ENCODE results near the gene RHOF.

The RHOF gene

DNA sequence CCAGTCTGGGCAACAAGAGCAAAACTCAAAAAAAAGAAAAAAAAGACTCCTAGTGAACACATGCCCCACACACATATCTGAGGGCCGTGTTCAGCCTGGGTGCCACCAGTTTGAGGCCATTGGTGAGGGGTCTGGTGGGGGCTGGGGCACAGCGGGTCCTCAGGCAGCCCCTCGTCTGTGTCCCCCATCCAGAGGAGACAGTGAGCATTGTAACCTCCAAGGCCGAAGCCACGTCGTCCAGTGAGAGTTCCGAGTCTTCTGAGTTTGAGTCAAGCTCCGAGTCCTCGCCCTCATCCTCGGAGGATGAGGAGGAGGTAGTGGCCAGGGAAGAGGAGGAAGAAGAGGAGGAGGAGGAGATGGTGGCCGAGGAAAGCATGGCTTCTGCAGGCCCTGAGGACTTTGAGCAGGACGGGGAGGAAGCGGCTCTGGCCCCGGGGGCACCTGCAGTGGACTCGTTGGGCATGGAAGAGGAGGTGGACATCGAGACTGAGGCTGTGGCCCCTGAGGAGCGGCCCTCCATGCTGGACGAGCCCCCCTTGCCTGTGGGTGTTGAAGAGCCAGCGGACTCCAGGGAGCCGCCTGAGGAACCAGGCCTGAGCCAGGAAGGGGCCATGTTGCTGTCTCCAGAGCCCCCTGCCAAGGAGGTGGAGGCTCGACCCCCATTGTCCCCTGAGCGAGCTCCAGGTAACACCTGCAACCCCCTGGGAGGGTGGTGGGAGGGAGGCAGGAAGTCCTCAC lies 25.9 kb upstream of the RHOF start:
- no peak for DNase-seq

DNA sequence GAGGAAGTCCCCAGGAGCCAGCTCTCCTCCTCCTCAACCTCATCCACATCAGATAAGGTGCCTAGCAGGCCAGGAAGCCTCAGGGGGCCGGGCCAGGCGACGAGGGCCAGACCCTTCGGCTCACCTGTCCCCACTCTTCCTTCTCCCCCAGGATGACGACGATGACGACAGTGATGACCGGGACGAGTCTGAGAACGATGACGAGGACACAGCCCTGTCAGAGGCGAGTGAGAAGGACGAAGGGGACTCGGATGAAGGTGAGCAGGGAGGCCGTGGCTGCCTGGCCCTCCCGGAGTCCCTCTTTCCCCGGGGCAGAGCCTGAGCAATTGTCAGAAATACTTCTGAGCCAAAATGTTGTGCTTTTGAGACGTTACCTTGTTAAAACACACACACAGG lies 24.2 kb upstream of the RHOF start:
- DNase-seq, result no peak

DNA sequence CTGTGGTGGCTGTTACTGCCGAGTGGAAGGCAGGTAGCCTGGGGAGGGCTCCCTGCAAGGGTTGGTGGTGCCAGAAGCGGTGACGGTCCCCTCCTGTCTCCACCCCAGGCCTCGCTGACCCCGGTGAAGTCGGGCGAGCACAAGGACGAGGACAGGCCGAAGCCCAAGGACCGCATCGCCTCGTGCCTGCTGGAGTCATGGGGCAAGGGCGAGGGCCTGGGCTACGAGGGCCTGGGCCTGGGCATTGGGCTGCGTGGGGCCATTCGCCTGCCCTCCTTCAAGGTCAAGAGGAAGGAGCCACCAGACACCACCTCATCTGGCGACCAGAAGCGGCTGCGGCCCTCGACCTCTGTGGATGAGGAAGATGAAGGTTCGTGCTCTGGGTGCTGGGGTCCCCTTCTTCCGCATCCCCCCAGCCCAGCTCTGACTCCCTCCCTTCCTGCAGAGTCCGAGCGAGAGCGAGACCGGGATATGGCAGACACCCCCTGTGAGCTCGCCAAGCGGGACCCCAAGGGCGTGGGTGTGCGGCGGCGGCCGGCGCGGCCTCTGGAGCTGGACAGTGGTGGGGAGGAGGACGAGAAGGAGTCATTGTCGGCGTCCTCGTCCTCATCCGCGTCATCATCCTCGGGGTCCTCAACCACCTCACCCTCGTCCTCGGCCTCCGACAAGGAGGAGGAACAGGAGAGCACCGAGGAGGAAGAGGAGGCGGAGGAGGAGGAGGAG lies 23.6 kb upstream of the RHOF start:
- DNase-seq, result no peak

DNA sequence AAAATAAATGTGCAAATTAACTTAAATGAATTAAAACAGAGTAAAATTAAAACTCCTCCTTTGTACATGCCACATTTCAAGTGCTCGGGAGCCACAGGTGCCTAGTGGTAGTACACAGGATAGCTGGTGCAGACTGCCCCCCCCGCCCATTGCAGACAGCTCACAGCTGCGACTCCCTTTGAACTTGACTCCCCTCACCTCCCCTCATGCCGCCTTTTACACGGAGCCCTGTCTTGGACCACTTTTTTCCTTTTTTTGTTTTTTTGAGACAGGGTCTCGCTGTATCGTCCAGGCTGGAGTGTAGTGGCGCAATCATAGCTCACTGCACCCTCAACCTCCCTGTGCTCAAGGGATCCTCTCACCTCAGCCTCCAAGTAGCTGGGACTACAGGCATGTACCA lies 21.8 kb upstream of the RHOF start:
- DNase-seq, result no peak

DNA sequence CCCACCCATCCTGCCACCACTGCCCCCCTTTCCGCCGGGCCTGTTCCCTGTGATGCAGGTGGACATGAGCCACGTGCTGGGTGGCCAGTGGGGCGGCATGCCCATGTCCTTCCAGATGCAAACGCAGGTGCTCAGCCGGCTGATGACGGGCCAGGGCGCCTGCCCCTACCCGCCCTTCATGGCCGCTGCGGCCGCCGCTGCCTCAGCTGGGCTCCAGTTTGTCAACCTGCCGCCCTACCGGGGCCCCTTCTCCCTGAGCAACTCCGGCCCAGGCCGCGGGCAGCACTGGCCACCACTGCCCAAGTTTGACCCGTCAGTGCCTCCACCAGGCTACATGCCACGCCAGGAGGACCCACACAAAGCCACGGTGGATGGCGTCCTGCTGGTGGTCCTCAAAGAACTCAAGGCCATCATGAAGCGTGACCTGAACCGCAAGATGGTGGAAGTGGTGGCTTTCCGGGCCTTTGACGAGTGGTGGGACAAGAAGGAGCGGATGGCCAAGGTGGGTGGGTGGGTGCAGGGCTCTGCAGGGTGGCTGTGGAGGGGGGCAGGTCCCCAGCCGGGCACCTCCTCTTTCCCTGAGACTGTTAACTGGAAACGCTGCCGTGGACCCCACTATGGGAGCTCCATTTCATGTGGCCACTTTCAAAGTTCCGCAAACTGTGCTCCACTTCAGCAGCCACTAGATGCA lies 21.1 kb upstream of the RHOF start:
- no peak for DNase-seq

DNA sequence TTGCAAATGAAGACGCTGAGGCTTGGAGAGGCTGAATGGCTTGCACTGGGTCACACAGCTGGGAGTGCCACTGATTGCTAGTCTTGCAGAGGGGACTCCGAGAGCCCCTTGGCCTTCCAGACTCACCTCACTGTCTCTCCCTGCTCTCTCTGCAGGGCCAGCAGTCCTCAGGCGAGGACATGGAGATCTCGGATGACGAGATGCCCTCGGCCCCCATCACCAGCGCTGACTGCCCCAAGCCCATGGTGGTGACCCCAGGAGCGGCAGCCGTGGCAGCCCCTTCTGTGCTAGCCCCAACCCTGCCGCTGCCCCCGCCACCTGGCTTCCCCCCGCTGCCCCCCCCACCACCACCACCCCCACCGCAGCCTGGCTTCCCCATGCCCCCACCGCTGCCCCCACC lies 20.5 kb upstream of the RHOF start:
- no peak for DNase-seq

DNA sequence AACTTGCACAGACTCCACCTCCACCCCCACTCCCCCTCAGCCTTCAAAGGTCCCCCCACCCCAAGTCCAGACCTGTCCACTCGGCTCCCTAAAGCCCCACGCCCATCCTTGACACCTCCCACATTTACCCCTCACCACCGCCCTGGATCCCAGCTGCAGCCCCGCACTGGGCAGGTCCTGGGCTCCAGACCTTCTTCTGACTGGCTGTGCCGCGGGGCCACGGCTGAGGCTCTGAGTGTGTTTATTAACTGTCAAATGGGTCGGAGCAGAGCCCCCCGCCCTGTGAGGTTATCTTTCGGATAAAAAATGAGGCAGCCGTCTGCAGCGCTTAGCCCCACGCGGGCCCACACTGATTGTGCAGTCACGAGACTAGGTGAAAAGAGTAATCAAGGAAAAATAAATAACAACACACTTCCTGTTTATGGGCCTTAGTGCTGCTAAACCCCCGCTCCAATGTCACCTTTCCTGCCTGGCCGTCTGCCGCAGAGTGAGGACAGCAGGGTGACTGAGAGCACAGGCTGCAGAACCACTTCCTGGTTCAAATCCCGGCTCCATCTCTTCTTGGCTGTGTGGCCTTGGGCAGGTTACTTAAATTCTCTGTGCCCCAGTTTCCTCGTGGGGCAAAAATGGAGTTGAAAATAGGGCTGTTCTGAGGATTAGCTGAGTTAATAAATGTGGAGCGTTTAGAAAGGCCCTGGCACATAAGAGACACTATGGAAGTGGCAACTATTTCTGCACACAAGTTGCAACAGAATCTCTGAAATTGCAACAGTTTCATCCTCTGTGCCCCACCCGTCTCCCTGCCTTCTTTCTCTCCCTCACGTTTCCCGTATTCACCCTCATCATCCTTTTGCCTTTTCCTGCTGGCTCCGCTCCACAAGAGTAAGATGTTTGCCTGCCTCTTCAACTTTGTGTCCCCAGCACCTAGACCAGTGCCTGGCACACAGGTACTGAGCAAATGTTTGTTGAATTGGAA lies 19.7 kb upstream of the RHOF start:
- DNase-seq, result no peak

DNA sequence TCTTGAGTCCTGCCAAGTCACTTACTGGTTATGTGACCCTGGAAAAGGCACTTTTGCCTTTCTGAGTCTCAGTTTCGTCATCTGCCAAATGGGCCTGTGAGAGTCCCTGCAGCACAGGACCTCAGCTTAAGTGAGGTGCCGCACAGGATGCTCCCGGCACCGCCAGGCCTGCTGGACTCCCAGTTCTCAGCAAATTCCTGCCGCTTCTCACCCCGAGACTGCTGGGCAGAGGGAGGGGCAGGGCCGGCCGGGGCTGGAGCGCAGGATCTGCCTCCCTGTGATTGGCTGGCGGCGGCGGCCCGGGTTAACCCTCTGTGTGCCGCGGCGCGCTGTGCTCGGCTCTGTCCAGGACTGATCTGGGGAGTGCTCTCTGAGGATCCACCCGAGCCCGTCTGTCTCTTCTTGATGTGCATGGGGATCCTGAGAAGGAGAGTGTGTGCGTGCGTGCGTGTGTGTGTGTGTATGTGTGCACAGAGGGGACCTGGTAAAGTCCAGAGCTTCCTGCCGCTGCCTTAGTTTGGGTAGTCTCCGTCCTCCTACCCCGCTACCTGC lies 18.9 kb upstream of the RHOF start:
- DNase-seq, result no peak

DNA sequence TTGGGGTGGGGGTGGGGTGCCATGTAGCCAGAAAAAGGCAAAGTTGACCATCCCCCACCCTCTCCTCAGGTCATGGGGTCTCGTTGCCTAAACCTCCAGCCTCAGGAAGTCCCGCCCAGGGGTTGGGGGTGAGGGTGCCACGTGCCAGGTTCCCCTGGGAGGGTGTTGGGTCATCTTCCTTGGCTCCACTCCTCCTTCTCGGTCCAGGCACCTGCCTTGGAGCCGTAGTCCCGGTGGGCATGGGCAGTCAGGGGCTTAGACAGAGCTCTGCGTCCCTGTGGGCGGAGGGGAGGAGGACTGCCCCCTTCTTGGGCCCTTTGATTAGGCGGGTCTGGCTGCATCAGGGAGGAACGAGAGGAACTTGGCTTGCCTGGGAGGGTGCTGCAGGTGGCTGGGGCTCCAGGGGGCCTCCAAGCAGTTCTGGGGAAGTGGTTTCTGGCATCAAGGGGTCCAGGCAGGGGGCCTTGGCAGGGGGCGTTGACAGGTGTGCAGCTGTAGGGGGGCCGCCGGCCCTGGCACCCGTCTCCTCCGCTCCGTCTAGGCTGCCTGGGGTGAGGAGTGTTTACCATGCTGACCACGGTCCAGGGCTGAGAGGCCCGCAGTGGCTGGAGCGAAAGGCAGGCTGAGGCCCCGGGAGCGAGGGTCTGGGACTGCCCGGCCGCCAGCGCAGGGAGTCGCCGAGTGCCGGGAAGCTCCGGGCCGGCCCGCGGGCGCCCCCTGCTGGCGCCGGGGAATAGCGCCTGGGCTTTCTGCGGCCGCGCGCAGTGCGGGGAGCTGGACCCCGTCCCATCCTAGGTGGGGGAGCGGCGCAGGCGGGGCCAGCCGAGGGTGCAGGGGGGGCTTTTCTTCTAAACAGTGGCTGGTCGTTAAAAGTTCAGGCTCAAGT lies 18.2 kb upstream of the RHOF start:
- DNase-seq, result no peak

DNA sequence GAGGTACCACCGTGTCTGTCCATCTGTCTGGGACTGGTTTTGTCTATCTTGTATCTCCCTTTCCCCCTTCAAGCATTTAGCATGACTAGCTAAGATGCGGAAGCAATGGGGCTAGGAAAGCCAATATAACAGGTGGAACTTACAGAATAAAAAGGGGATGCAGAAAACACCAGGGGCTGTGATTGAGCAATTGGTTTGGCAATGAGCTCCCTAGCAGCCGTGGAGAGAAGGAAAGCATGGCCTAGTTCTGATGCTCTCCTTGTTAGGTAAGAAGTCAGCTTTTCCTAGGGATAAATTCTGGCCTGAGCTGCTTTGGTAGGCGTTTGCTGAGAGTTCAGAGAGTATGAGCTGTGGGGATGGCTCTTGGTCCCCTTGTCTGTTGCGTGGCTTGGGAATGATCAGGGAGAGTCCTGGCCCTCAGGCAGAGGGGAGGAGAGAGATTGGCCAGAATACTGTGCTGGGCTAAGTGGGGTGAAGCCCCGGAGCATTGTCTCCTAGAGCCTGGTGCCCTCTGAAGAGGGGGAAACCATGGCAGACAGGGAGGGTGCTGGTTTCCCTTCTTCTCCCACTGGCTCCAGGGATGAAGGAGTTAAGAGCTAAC lies 17.4 kb upstream of the RHOF start:
- DNase-seq, result no peak

DNA sequence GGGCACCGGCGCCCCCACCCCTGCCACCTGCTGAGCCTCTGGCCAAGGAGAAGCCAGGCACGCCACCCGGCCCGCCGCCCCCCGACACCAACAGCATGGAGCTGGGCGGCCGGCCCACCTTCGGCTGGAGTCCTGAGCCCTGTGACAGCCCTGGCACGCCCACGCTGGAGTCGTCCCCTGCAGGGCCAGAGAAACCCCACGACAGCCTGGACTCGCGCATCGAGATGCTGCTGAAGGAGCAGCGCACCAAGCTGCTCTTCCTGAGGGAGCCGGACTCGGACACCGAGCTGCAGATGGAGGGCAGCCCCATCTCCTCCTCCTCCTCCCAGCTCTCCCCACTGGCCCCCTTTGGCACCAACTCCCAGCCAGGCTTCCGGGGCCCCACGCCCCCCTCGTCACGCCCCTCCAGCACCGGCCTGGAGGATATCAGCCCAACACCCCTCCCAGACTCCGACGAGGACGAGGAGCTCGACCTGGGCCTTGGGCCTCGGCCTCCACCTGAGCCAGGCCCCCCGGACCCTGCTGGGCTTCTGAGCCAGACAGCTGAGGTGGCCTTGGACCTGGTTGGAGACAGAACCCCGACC lies 16.8 kb upstream of the RHOF start:
- no peak for DNase-seq

DNA sequence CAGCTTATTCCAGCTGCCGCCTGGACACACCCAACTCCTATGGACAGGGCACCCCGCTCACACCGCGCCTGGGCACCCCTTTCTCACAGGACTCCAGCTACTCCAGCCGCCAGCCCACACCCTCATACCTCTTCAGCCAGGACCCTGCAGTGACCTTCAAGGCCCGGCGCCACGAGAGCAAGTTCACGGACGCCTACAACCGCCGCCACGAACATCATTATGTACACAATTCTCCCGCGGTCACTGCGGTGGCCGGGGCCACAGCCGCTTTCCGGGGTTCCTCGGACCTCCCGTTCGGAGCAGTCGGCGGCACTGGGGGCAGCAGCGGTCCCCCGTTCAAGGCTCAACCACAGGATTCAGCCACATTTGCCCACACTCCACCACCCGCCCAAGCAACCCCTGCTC lies 16.2 kb upstream of the RHOF start:
- DNase-seq, result no peak

DNA sequence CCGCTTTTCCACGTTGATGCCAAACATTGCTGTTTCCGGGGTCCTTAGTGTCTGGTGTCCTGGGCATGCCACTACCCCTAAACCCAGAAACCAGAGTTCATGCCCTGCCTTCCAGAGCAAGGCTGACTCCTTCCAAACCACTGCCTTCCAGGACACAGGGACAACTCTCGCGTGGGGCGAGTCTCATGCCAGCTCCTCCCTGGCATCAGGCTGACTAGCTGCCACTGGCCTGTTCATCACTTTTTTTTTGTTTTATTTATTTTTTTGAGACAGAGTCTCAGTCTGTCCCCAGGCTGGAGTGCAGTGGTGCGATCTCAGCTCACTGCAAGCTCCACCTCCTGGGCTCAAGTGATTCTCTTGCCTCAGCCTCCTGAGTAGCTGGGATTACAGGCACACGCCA lies 15.1 kb upstream of the RHOF start:
- no peak for DNase-seq

DNA sequence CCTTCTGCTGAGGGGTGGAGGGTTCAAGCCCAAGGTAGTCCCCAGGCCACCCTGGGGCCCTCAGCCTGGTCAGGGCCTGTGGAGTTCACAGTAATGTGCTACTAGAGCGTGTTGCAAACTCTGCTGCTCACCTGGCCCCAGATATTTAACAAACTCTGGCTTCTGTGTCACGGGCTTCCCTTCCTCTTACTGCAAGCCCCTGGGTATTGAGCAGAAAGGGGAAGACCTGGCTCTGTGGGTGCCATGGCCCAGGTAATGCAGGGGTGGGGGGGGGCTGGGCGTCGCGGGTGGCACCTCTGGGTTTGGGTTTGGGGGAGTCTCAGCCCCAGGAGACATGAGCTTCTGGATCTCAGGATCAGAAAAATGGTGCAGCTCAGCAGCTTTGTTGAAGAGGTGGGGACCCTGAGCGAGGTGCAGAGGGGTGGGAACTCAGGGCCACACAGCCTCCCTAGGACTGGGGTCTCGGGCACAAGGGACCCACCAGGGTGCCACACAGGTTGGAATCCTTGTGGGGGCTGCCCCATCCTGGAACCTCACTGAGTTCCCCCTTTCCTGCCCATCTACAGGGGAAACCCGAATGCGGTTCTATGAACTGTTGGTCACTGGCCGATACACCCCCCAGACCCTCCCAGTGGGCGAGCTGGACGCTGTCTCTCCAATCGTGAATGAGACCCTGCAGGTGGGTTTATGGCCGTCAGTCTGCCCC lies 14.3 kb upstream of the RHOF start:
- DNase-seq, result no peak

DNA sequence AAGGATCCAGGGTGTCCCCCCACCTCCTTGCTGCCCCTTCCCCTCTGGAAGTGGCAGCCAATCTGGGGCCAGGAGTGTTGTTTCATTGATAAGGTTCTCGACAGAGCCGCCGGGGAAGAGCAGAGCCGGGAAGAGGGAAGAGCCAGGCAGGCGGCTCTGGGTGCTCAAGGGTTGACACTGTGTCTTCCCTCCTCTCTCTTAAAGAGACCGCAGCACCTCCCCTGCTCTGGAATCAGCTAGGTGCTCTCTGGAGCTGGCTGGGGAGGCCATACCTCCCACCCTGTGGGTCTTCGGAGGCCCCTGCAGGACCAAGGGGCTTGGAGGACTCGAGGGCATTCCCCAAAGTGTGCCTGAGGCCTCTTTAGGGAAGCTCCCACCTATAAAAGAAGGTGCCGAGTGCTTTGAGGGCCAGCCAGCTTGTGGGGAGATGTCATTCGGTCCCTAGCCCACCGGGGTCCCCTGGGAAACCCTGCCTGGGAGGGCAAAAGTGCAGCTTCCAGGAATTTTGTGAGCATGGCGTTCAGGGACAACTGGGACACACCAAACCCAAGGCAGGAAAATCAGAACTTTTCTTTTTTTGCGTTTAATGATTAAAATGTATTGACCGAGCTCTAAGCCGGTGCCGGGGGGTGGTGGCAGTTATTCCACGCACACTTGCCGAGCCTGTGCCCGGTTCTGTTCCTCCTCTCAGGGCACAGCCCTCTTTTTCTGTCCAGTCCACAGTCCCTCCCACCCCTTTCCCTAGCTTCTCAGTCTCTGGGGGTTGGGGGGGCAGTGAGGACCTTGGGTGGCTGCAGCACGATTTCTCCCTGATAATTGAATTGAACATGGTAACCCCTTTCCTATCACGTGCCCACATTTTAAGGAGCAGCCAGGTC lies 13.3 kb upstream of the RHOF start:
- DNase-seq, result no peak

DNA sequence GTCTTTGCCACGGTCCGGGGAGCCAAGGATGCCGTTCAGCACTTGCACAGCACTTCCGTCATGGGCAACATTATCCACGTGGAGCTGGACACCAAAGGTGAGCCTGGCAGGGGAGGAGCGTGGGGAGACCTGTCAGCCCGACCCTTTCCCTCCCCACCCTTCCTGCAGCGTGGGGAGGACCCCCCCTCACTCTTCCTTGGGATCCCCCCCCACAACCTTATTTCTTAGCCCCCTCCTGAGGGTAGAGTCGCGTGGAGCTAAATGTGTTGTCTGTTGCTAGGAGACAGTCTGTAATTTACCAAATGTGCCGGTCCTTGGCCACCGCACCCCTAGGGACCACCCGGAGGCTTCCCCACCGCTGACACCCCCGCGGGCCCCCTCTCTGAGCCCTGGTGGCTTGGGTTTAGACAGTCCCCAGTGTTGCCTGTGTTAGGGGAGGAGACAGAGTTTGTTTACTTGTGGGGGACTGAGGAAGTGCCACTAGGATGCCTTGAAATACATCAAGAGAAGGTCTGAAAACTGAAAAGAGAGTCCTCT lies 12.6 kb upstream of the RHOF start:
- DNase-seq, result no peak

DNA sequence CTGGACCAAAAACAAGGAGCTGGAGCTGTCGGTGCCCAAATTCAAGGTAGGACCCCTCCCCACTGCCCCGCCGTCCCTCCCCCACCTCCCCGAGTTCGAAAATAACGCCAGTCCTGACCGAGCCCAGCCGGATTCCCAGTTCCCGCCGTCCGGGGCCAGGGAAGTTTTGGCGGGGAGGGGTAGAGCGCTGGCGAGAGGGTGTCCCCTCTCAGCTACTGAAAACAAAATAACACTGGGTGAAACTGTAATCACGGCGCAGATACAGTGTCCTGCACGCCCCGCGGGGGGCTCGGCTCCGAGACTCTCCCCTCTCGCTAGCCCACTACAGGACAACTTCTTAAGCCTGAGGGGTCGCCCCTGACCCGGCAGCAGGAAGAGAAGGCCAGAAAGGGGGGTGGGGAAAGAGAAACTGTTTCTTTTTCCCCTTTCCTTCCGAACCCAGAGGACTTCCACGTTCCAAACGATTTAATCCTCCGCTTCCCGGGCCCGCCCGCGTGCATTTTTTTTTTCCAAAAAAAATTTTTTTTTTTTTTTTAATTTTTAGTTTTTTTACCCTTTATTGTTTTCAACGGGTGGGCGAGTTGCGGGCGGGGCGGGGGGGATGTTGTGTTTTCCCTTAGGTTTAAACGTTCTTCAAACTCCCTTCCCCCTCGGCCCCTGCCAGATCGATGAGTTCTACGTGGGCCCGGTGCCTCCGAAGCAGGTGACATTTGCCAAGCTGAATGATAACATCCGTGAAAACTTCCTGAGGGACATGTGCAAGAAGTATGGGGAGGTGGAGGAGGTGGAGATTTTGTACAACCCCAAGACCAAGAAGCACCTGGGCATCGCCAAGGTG lies 11.9 kb upstream of the RHOF start:
- DNase-seq, result no peak
